Measurements from ENCODE around the gene NUP210.

Gene NUP210

DNA sequence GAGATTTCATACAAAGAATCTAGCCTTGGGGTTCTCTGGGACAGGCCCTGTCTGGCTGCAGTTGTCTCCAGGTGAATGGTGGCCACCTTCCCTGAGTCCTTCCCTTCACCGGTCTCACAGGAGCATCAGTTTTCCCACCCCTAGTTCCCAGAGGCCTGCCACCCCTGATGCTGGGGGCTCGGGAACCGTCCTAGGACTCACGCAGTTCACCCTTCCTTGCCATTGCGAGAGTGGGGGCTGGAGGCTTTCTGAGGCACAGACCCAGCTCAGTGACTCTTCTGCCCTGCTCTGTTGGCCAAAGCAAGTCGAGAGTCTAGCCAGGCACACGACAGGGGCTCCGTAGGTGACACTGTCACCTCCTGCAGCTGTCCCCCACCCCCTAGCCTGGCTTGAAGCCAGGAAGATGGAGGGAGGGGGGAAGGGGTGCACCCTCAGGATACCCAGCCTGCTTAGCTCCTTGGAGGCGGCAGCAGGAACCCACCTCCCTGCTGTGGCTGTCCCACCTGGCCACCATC lies 130.3 kb downstream of the NUP210 start:
- no peak for DNase-seq (ENCODE audit: low spot score)

DNA sequence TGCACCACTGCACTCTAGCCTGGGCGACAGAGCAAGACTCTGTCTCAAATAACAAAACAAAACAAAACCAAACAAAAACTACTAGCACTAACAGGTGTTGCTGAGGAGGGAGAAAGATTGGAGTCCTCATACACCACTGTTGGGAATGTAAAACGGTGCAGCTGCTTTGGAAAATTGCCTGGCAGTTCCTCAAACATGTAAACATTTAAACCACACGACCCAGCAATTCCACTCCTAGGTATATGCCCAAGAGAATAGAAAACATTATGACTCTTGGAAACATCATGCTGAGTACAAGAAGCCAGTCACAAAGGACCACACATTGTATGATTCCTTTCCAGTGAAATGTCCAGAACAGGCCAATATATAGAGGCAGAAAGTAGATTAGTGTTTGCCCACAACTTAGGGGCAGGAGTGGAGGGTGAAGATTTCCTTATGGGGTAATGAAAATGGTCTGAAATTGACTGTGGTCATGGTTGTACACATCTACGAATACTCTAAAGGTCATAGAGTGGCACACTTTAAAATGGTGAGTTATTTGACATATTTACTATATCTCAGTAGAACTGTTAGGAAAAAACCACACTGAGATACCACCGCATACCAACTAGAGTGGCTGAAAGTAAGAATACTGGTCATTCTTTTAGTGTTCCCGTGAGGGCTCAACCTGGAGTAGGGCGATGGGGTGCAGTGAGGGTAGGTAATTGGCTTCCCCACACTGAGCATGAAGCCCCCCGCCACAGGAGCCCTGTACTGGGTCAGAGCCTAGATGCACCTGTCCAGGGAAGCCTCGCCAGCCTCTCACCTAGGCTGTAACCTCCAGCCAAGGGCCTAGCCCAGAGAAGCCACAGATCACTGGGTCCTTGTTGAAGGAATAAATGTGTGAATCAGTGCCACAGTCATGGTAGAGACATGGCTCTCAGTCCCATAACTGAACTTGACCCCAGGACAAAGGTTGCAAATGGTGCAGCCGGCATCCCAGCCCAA lies 131.1 kb downstream of the NUP210 start:
- no peak for DNase-seq (ENCODE audit: low spot score)

DNA sequence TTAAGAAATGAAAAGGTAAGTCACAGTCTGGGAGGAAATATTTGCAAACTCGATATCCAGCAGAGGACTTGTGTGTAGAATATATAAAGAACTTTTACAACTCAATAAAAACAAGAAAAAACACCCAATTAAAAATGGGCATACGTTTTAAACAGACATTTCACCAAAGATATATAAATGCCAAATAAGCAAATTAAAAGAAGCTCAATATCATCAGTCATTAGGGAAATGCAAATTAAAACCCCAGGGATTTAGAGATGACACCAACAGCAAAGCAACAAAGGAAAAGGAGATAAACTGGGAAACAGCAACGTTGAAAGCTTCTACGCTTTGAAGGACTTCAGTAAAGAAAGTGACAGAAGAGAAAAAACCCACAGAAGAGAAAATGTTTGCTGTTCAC lies 132.3 kb downstream of the NUP210 start:
- no peak for DNase-seq (ENCODE audit: low spot score)

DNA sequence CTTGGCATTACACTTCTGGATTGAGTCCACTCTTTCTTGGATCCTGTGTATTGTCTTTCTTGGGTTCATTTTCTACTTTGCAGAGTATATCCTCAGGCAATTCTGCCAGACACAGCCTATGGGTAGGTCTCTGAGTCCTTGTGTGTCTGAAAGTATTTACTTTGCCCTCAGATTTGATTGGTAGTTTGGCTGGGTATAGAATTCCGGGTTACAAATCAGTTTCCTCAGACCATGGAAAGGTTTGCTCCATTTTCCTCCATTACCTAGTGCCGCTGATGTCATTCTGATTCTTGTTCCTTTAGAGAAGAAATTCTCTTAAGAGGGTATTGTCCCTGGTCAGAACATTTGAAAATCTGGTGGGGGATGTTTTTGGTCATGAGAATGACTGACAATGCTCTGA lies 133.2 kb downstream of the NUP210 start:
- DNase-seq (ENCODE audit: low spot score) = no peak

DNA sequence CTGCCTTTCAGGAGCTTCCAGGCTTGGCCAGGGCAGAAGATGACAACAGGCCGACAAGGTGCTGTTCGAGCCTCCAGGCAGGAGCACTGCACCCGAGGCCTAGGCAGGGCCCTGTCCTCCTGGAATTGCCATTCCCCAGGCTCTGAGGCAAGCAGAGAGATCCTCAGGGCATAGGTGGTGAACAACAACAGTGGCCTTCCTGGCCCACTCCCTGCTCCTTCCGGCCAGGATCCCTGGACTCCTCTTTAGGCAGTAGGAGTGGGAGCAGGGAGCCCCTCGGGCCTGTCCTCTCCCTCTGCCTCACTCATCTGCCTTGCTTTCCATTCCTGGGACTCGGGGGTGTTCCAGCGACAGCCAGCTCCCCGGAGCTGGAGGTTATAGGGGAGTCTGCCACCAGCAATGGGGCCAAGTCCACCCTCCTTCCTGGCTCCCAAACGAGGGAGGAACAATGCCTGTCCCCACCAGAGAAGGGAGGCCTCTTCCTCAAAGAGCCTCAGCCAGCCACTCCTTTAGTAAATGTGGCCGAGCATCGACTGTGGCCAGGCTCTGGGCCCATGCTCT lies 135.0 kb downstream of the NUP210 start:
- no peak for DNase-seq (ENCODE audit: low spot score)

DNA sequence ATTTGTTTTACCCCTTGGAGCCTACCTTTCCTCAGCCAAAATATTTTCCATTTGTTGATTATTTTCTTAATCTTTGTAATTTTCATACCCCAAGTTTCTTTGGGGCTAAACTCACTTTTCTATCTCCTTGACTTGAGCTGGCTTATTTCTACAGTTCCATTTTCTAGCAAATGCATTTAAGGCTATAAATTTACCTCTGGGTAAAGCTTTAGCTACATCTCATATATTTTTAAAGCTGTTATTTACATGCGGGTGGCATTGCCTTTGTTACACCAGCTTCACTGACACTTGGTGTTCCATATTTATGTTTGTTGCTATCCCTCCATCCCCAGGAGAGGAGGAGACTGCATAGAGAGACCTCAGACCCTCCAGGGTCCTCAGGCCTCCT lies 136.3 kb downstream of the NUP210 start:
- DNase-seq (ENCODE audit: low spot score) = no peak

DNA sequence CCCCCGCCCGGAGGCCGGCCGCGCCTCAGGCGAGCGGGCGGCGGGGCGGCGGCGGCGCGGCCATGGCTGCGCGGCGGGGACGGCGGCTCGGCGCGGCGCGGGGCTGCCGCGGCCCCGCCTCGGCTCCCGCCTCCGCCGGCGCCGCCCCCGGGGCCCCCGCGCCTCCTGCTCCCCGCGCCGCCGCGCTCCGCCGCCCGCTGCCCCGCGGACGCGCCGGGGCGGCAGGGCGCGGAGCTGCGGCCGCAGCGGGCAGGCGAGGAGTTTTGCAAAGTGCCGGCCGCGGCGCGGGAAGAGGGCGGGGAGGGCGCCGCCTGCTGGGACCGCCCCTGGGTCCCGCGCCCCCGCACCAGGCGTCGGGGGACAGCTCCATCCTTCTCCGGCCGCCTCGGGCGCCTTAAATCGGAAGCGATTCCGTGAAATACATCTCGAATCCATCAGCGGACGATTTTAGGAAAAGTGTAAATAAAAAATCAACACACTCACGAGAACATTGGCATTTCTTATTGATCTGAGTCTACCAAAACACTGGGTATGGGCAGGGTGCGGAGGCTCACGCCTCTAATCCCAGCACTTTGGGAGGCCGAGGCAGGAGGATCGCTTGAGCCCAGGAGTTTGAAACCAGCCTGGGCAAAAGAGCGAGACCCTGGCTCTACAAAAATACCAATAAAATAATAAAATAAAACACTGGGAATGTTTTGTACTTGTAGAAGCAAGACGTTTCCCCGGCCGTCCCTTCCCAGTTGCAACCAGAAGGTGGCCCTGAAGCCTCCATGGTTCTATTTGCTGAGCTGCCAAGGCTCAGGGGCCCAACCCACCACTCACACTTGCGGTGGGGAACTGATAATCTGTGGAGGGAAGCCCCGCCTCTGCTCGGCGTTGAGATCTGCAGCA lies 136.9 kb downstream of the NUP210 start:
- no peak for DNase-seq (ENCODE audit: low spot score)

DNA sequence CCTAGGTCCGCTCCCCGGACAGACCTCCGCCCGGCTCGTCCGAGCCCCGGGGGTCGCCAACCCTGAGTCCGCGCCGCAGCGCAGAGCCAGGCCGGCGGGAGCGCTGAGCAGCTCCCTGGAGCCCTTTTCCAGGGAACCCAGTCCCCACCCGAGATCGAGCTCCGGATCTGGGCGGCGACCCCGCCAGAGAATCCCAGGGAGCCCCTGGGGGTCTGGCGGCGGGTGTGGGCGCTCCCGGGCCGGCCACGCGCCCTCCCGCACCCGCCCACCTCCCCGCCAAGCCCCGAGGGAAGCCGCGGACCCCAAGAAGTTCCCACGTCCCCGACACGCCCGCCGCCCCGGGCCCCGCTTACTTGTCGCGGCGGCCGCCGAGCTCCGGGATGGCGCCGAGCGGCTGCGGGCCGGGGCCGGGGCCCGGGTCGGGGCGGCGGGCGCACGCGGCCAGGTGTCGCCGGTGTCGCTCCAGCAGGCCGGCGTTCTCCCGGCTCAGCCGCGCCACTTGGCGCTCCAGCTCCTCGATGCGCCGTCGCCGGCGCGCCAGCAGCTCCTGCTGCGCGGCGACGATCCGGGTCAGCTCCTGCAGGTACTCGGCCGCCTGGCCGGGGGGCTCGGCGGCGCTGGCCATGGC lies 137.7 kb downstream of the NUP210 start:
- no peak for DNase-seq (ENCODE audit: low spot score)

DNA sequence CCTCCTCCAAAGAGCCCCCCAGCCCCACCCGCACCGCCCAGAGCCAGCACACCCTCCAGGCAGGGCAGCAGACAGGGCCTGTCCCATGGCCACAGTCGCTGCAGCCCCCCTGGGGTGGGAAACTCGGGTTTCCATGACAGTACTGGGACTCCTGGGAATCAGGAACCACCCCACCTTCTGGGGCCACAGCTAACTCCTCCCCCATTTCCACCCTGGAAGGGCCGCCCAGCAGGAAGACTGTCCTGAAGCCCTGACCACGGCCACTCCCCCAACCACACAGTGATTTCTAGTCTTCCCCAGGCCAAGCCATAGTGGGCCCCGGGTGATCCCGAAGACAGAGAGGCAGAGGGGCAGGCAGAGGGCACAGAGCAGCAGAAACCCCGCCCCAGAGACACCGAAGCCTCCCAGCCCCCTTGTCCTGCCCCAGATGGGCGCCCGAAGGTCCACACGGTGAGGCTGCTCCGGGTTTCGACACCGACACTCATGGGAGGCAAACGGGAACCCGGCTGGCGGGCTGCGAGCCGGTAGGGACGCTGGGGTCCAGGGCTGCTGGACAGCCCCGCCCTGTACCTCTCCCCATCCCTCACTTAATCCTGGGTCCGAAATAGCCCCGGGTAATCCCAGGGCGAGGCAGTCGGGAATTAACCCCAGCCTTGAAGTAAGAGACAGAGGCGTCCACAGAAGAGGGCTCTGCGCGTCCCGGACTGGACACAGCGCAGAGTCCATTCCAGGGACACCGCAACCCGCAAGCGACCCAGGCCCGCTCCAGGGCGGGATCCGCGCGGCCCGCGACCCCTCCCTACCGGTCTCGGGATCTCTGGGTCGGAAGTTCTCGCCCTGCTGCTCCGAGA lies 138.4 kb downstream of the NUP210 start:
- no peak for DNase-seq (ENCODE audit: low spot score)

DNA sequence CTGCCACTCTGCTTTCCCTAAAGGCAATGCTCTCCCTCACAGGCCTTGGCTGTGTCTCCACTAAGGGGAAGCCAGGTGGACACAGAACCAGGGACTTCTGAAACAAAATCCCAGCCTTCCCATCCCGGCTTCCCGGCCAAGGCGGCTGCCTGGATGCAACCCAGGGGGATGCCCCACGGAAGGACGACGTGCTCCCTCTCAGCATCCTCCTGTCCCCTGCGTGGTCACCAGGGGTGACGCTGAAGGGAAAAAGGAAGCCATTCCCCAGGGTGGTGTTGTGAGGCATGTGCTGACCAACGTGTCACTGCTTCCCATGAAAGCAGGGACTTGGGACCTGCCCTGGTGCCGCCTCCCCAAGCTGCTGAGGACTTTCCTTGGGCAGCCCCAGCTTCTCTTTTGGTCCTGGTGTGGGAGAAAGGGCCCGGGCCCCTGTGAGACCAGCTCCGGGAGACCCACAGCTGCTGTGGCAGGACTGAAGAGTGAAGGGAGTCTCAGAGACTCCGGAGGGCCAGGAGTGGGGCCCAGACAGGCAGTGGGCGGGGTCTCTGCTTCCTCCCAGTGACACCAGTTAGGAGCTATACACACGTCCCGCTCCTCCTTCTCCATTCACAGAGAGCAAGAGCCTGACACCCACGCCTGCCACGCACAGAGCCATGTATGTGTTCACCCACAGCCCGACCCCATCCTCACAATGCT lies 139.2 kb downstream of the NUP210 start:
- no peak for DNase-seq (ENCODE audit: low spot score)

DNA sequence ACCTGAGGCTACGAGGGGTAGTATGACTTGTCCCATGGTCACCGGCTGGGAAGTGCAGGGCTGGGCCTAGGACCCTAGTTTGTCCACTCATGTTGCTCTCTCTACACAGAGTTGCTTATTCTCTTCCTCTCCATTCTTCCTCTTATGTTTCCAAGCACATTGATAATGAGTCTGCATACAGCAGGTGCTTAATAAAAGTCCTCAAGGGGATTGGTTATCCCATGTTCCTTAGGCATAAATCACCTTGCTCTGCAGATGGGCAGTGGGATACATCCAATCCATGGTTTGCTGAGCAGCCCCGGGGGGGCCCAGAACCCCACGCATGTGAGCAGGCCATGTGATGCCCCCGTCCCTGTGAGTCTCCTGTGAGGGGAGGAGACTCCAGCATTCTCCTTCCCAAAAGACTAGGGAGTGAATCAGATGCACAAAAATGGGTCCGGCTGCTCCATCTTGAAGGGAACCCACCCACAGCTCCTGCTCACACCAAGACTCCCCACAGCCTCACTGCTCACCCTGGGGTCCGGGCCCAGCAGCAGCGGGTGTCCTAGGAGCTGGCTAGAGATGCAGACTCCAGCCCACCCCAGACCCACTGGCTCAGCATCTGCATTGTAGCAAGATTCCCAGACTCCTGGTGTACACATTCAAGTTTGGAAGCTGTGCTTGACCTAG lies 139.9 kb downstream of the NUP210 start:
- no peak for DNase-seq (ENCODE audit: low spot score)

DNA sequence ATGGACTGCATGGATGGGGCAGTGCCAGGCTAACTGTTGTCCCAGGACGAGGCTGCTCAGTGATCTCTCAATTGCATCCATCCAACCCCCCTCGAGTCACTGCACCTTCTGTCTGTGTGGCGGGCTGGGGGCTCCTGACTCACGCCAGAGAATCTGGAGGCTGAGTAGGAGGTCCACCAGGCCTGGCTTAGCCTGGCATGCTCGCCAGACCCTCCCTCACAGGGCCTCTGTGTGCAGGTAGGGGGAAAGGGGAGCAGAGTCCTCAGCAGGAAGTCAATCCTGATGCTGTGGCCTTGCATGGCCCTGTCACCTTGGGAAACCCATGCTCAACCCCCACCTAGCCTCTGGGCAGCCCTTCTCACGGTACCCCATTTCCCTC lies 140.6 kb downstream of the NUP210 start:
- DNase-seq (ENCODE audit: low spot score) = no peak

DNA sequence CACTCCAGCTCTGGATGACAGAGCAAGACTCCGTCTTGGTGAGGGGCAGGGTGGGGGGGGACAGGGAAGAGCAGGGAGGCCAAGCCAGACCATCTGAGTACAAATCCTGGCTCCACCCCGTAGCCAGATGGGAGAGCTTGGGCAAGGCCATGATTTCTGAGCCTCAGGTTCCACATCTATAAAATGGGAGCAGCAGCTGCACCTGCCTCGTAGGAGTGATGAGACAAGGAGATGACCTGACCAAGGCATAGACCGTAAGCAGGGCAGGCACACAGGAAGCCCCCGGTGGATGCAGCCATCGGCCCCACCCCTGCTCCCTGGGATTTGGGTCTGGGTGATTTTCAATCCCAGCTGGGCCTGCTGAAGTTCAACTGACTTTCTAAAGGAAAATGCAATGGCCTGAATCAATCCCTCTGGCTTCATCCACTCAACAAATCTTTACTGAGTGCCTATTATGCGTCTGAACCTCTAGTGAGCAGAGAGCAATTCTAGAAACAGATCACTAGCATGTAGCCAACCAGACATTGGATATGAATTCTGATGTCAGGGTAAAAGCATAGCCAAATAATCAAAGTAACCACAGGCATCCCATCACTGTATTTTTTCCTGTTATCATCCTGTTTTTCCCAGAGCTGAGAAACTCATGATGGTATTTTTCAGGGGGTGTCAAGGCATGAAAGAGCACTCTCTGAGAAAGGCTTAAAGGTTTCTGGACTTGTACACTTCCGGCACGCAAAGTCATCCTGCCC lies 141.2 kb downstream of the NUP210 start:
- DNase-seq (ENCODE audit: low spot score) = no peak

DNA sequence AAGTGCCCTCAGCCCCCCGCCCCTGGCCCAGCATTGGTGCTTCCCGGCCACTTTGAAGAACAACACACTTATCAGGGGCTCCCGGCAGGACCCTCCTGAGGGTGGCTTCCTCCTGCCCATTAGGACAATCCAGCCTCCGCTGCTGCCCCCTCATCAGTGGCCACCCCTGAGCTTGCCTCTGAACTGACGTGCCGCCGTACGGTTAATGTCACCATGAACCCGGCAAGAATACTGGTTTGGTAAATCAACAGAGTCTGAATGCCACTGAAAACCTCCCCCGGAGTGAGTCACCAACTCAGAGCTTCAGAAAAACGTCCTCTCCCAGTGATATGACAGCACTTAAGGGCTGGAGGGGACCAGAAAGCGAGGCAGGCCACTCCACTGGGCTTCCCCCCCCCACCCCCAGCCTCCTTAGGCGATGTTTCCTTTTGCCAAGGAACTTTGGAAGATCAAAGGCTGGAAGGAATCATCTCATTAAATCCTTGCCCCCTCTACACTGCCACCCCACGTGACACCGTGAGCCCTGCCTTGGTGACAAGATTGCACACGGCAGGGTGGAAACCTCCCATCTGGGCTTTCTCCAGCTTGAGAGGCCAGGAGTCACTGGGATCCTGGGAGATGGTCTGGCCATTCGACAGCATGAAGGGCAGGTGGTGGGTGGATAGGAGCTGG lies 142.1 kb downstream of the NUP210 start:
- DNase-seq (ENCODE audit: low spot score) = no peak

DNA sequence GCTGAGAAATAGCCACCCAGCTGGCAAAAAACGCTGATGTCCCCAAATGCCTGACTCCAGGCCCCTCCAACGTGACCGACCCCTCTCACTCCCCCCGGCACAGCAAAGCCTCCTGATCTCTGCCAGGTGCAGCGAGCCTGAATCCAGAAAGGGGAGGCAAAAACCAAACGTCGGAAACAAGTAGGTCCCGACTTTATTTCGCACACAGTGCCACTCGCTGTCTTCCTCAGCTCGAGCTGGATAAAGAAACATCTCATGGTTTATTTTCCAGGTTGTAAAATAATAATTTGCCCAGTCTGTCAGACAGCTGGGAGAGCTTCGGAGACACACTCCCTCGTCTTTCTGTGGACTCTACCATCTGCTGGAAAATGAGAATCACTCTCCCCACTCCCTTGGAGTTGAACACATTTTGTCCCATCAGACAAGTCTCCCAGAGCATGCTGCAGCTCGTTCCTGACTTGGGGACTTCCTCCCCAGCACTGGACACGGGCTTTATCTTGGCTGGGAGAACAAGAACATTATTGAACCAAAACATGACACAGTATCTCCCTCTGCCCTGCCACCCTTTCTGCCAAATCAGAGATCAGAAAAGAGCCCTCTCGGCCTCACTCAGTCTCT lies 142.8 kb downstream of the NUP210 start:
- DNase-seq (ENCODE audit: low spot score) = no peak

DNA sequence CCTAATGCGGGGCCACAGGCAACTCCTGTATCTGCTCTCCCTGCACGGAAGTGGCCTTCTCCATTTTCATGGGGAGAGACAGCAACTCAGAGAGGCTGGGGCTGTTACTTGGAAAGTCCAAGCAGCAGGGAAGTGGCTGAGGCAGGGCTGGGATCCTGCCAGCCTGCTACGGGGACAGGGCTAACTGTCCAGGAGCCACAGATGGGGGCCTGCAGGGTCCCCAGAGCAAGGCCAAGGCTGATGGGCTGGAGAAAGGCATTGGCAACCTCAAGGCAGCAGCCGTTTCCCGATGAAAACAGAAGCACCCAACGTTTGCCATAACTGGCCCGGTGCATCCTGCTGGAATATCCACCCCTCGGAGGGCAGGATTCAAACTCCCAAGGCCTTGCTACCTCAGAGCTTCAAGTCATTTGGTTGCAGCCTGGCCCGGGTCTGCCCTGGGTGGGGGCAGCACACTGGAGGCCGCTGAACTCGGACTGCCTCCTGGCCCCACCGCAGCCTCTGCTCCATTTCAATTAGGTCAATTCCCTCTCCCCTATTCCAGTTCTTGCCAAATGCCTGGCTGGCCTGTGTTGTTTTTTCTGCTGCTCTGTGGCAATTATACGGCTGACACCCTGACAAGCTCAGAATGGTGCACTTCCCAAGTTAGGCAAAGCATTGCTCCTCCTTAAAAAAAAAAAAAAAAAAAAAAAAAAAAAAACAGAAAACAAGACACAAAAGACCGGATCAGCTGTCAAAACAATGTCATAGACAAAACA lies 143.5 kb downstream of the NUP210 start:
- no peak for DNase-seq (ENCODE audit: low spot score)

DNA sequence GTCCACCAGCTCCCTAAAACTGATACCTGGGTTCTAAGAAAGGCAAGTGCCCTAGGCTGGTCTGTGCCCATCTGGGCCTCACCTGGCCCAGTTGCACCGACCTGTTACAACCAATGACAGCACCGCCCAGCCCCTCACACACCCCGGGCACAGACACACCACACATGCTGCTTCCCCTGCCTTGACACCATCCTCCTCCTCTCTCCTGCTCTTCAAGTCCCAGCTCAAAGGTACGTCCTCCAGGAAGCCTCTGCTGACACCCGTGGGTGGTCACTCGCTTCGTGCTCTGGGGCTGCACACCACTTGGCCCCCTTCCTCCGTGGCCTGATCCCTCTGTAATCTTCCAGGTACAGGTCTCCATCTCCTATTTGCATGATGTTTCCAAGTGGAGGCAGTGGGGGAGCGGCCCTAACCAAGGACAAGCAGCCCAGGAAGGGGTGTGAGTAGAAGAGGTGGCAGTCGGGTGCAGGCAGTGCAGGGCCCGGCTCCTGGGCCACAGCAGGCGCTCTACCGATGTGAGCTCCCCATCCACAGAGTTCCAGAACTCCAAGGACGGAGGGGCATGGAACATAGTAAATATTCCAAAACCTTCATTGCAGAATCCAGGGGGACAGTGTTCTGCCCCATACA lies 144.6 kb downstream of the NUP210 start:
- DNase-seq (ENCODE audit: low spot score) = no peak

Data from NAMALWA (cell line).